ENCODE results near the gene ZNF775. TPM values are rescaled to one million over a fixed set of nuclear protein-coding genes. Genes with fewer than 3 reads are reported as not detected.

ZNF775 gene
- total and polyA plus RNA-seq, 2 of the 13 experiments (the other 11 are each of a cell fraction or from before 2014, with no cell fraction given), result 3.1 to 3.2 TPM

- no peak; the same call in 1 of the 2 replicates for TF ChIP-seq IRF9 (CRISPR knock-in tag; IDR thresholded peaks at IDR 0.05; ENCODE audit: borderline replicate concordance)
- peak; percentile 45; the same call in 1 of the 2 replicates for TF ChIP-seq ZNF589 (CRISPR knock-in tag; conservative IDR thresholded peaks at IDR 0.05)
- peak; percentile 64 for TF ChIP-seq TAF1 (CRISPR knock-in tag; IDR thresholded peaks at IDR 0.05)
- peak; percentile 43 for TF ChIP-seq TBL1XR1 (IDR thresholded peaks at IDR 0.05; ENCODE audit: borderline replicate concordance, low read length, partially characterized antibody)
- TF ChIP-seq ZNF580 (CRISPR knock-in tag; IDR thresholded peaks at IDR 0.05; ENCODE audit: borderline replicate concordance, low read depth), result no peak
- TF ChIP-seq ZKSCAN5 (CRISPR knock-in tag; IDR thresholded peaks at IDR 0.05), result no peak
- peak; percentile 60 for TF ChIP-seq ZNF749 (CRISPR knock-in tag; IDR thresholded peaks at IDR 0.05; ENCODE audit: borderline replicate concordance)
- TF ChIP-seq ZNF639 (CRISPR knock-in tag; conservative IDR thresholded peaks at IDR 0.05), result peak; percentile 75; the same call in 1 of the 2 replicates
- TF ChIP-seq TP53 (CRISPR knock-in tag; conservative IDR thresholded peaks at IDR 0.05), result no peak; the same call in 1 of the 2 replicates
- 0 out of 2 replicates have a peak, but pooled peaks have one; percentile 40 for TF ChIP-seq ZNF670 (CRISPR knock-in tag; IDR thresholded peaks at IDR 0.05; ENCODE audit: borderline replicate concordance)
- 0 out of 2 replicates have a peak, but pooled peaks have one; percentile 27 for TF ChIP-seq ZNF350 (CRISPR knock-in tag; IDR thresholded peaks at IDR 0.05; ENCODE audit: borderline replicate concordance, low read depth)
- no peak for TF ChIP-seq TSC22D2 (CRISPR knock-in tag; IDR thresholded peaks at IDR 0.05; ENCODE audit: borderline replicate concordance)
- no peak for TF ChIP-seq CHCHD3 (CRISPR knock-in tag; IDR thresholded peaks at IDR 0.05)
- TF ChIP-seq GFI1 (CRISPR knock-in tag; IDR thresholded peaks at IDR 0.05; ENCODE audit: borderline replicate concordance), result 0 out of 2 replicates have a peak, but pooled peaks have one; percentile 54
- TF ChIP-seq JDP2 (CRISPR knock-in tag; IDR thresholded peaks at IDR 0.05; ENCODE audit: borderline replicate concordance), result peak; percentile 65; the same call in 1 of the 2 replicates
- no peak for TF ChIP-seq THAP9 (CRISPR knock-in tag; IDR thresholded peaks at IDR 0.05; ENCODE audit: borderline replicate concordance)
- no peak; the same call in none of the 2 replicates for TF ChIP-seq ZNF230 (CRISPR knock-in tag; IDR thresholded peaks at IDR 0.05)
- peak; percentile 81 for TF ChIP-seq ZNF547 (CRISPR knock-in tag; IDR thresholded peaks at IDR 0.05)
- TF ChIP-seq RBM39 (IDR thresholded peaks at IDR 0.05; ENCODE audit: low read depth, low read length, poor library complexity, severe bottlenecking), result peak; percentile 92
- peak; percentile 25; the same call in 1 of the 2 replicates for TF ChIP-seq HES4 (CRISPR knock-in tag; IDR thresholded peaks at IDR 0.05; ENCODE audit: borderline replicate concordance)
Observed at GRCh38 chr7:150368096-150368883, 10.8 kb upstream of the ZNF775 start, which contains the start of gene REPIN1 (continued).
